GM19397 (cell line): Measurements from ENCODE around the gene NFATC3.

Experiments used
- ATAC-seq: cut with Tn5 transposase; IDR thresholded peaks from one replicate; pipeline ENCODE4 v1.9.1; 2021; ENCODE audit warnings: mild to moderate bottlenecking, moderate library complexity; ENCODE audit not compliant: unreplicated experiment

Gene NFATC3

GRCh38 chr16:68085259-68086071 is at the start of gene NFATC3:
Gene NFATC3 (plus strand): TSS chr16:68085370. CDS start chr16:68085682, 312 bp downstream.
- peak; percentile 58 for ATAC-seq

DNA sequence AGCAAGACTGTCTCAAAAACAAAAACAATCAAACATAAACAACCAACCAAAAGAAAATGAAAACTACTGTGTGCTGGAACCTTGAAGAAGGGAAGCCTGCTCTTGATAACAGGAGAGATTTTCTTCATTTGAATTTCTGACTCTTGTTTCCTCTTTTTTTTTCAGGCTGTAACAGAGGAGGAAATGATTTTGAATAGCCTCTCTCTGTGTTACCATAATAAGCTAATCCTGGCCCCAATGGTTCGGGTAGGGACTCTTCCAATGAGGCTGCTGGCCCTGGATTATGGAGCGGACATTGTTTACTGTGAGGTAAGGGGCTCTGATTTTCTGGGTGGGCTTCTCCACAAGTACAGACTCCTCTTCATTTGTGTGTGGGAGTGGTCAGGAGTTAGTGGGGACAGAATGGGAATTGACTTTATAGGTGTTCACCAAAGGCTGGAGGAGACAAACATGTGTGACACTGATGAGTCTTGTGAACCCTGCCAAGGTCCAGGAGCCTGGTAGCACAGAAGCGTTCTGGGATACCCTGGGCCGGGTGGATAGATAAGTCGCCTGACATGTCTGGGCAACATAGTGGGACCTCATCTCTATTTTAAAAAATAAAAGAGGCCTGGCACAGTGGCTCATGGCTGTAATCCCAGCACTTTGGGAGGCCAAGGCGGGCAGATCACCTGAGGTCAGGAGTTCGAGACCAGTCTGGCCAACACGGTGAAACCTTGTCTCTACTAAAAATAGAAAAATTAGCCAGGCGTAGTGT is 47.2 kb upstream of the NFATC3 start:
- ATAC-seq, result no peak

- ATAC-seq, result no peak
These were observed 44.5 kb upstream of the NFATC3 start for GRCh38 chr16:68040506-68041288.

GRCh38 chr16:68041783-68042182 is 43.4 kb upstream of the NFATC3 start:
- no peak for ATAC-seq

GRCh38 chr16:68046106-68046505 is 39.1 kb upstream of the NFATC3 start:
- ATAC-seq, result no peak

- ATAC-seq, result no peak
These were observed 37.2 kb upstream of the NFATC3 start for GRCh38 chr16:68047987-68048386.

- ATAC-seq, result no peak
These were observed 35.7 kb upstream of the NFATC3 start for GRCh38 chr16:68049449-68049848.

DNA sequence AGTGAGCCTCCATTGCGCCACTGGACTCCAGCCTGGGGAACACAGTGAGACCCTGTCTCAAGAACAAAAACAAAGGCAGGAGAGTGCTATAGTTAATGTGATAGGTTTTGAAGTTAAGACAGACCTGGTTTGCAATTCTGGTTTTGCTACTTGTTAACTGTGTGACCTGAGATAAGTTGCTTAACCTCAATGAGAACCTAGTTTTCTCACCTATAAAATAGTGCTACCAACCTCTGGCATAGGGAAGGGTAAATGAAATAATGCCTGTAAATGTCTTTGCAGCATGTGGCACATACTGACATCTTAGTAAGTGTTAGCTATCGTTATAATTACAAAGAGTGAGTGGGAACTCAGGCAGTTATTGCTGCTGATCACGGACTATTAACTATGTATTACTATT is 29.8 kb upstream of the NFATC3 start:
- no peak for ATAC-seq

GRCh38 chr16:68059804-68060203 is 25.4 kb upstream of the NFATC3 start:
- ATAC-seq, result no peak

DNA sequence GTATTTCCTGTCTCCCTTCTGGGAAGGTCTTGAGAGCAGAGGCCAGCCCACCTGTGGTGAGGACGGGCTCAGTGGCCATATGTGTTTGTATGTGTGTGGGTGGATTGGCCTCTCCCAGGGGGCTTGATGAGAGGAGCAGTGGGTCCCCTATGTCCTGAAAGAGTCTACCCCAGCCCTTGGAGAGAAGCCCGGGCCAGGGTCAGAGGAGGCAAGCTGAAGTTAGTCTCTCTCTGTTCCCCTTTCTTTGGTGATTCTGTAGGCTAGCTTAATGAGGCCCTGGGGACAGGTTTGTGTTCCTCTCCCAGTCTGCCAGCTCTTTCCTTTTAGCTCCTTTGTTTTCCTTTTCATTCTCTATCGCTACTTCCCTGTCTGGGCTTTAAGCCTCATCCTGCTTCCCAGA is 23.8 kb upstream of the NFATC3 start:
- no peak for ATAC-seq

DNA sequence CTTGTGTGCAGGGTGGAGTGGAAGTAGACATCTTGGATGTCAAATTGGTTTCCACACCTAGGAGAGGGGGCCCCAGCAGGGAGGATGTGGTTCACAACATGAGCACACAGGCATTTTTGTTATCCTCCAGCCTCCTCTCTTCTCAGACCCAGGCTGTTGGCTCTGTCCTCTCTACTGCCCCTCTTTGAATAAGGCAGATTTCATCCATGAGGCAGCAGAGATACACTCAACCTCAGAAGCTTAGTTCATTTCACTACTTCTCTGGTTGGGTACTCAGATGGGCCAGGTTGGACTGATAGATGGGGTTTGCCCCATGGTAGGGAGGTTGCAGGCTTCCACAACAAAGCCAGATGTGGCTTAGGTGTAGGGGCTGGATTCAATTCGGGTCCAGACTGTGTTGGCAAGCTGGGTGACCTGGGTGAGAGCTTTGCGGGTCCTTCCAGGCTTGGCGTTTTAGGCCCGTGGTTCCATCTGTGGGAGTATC is 22.2 kb upstream of the NFATC3 start:
- ATAC-seq, result no peak

- ATAC-seq, result no peak
These were observed 20.3 kb upstream of the NFATC3 start for GRCh38 chr16:68064791-68065365.

GRCh38 chr16:68065716-68066305 is 19.4 kb upstream of the NFATC3 start:
- ATAC-seq, result no peak

DNA sequence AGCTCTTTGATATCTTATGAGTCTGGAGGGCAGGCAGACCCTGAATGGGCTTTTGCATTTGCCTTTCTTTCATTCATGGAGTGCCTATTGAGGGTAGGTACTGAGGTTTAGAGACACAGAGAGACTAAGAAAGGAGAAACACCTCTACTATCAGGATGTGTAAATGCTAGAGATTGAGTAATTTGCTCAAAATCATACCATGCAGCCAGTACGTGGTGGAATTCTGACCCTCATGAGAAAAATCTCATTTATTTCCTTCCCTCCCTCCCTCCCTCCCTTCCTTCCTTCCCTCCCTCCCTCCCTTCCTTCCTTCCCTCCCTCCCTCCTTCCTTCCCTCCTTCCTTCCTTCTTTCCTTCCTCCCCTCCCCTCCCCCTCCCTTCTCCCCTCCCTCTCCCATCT is 18.4 kb upstream of the NFATC3 start:
- ATAC-seq, result no peak

- no peak for ATAC-seq
These were observed 16.2 kb upstream of the NFATC3 start for GRCh38 chr16:68068926-68069325.

- ATAC-seq, result no peak
These were observed 15.5 kb upstream of the NFATC3 start for GRCh38 chr16:68069511-68070248.

DNA sequence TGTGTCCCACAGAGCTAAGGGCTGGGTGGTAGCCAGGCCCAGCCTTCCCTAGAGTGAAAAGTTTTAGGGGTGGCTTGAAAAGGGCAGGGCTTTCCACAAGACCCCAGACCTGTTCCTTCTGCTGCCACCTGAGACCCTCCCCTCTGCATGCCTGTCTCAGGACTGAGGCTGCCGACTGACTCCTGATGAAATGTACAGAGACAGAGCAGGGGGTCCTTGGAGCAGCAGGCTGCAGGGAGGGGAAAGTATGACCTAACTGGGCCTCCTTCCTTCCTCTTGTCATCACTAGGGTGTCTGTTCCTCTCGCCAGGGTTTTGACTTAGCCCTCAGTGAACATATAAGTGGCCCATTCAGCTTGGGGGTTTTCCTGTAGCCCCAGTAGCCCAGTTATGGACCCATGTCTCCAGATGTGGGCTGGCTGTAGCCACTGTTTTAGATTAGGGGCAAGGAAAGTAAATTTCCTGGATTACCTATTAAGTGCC is 14.9 kb upstream of the NFATC3 start:
- no peak for ATAC-seq

GRCh38 chr16:68070806-68071517 is 14.2 kb upstream of the NFATC3 start:
- ATAC-seq, result no peak

- ATAC-seq, result no peak
These were observed 13.7 kb upstream of the NFATC3 start for GRCh38 chr16:68071518-68071901.
